ENCODE data around the gene ROR2. TPM values are rescaled to one million over a fixed set of nuclear protein-coding genes. Genes with fewer than 3 reads are reported as not detected.

The ROR2 gene
- polyA plus RNA-seq, 3 donors, result not detected

DNA sequence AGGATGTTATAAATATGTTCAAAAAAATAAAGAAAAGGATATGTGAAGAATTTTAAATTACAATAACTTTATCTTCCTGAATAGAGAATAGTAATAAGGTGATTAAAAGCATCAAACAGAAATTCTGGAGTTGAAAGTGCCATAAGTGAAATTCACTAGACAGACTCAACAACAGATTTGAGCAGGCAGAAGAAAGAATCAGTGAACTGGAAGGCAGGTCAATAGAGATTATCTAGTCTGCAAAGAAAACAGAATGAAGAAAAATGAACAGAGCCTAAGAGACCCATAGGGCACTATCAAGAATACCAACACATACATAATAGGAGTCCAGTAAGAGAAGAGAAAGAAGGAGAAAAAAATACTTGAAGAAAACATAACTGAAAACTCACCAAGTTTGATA lies 162.1 kb downstream of the ROR2 start:
- no peaks in the 10 kb centered on the region for H3K4me1 ChIP-seq (ENCODE audit: control insufficient read depth in 1 of 2, insufficient read depth in 2 of 2, low read length in 2 of 2)
- no peaks in the 10 kb centered on the region for H3K4me1 Mint-ChIP-seq
- H3K36me3 ChIP-seq (replicated peaks in 1 of 2; ENCODE audit: control insufficient read depth in 1 of 2, insufficient read depth in 2 of 2, low read length in 2 of 2), result no peaks in the 10 kb centered on the region
- no peak overlapping the region for H3K4me2 ChIP-seq (replicated peaks; ENCODE audit: extremely low read depth, low read length, poor library complexity, severe bottlenecking)
- TF ChIP-seq, protein P1, sequence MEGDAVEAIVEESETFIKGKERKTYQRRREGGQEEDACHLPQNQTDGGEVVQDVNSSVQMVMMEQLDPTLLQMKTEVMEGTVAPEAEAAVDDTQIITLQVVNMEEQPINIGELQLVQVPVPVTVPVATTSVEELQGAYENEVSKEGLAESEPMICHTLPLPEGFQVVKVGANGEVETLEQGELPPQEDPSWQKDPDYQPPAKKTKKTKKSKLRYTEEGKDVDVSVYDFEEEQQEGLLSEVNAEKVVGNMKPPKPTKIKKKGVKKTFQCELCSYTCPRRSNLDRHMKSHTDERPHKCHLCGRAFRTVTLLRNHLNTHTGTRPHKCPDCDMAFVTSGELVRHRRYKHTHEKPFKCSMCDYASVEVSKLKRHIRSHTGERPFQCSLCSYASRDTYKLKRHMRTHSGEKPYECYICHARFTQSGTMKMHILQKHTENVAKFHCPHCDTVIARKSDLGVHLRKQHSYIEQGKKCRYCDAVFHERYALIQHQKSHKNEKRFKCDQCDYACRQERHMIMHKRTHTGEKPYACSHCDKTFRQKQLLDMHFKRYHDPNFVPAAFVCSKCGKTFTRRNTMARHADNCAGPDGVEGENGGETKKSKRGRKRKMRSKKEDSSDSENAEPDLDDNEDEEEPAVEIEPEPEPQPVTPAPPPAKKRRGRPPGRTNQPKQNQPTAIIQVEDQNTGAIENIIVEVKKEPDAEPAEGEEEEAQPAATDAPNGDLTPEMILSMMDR (IDR thresholded peaks at IDR 0.05), result no peak
- H3K4me3 ChIP-seq (replicated peaks in 1 of 3; ENCODE audit: low read depth in 2 of 3, low read length in 3 of 3), result no peak overlapping the region
- H3K36me3 Mint-ChIP-seq, result no peaks in the 10 kb centered on the region
- H3K9me3 Mint-ChIP-seq, result peaks cover 0 to 10% (median 3%) of the 10 kb centered on the region in 7 donors
- peak overlapping the region in 1 of 7 donors; percentile 27 for H3K27ac Mint-ChIP-seq
- H3K9ac ChIP-seq (ENCODE audit: insufficient read depth, low read length, poor library complexity, severe bottlenecking), result no peak overlapping the region
- H3K79me2 ChIP-seq (ENCODE audit: insufficient read depth, low read length), result no peaks in the 10 kb centered on the region
- H4K20me1 ChIP-seq (ENCODE audit: insufficient read depth, low read length), result no peaks in the 10 kb centered on the region
- intact Hi-C loops (cut with micrococcal nuclease), result no loop called here
- H3K9me3 ChIP-seq (replicated peaks in 1 of 2; ENCODE audit: control insufficient read depth in 1 of 2, insufficient read depth in 1 of 2, low read length in 2 of 2), result no peaks in the 10 kb centered on the region
- H3K27me3 Mint-ChIP-seq (ENCODE audit: low read depth in 3 of 3), result peaks cover 6 to 8% (median 7%) of the 10 kb centered on the region in 3 donors
- no peak for DNase-seq
- no peak overlapping the region for H2AFZ ChIP-seq (ENCODE audit: insufficient read depth, low read depth, low read length, poor library complexity, severe bottlenecking)
- H3K4me3 Mint-ChIP-seq, result no peak overlapping the region
- no peaks in the 10 kb centered on the region for H3K27me3 ChIP-seq (ENCODE audit: control insufficient read depth in 2 of 2, insufficient read depth in 2 of 2, low read length in 2 of 2)
- H3K27ac ChIP-seq (ENCODE audit: low read depth in 1 of 2, low read length in 2 of 2), result no peak overlapping the region

DNA sequence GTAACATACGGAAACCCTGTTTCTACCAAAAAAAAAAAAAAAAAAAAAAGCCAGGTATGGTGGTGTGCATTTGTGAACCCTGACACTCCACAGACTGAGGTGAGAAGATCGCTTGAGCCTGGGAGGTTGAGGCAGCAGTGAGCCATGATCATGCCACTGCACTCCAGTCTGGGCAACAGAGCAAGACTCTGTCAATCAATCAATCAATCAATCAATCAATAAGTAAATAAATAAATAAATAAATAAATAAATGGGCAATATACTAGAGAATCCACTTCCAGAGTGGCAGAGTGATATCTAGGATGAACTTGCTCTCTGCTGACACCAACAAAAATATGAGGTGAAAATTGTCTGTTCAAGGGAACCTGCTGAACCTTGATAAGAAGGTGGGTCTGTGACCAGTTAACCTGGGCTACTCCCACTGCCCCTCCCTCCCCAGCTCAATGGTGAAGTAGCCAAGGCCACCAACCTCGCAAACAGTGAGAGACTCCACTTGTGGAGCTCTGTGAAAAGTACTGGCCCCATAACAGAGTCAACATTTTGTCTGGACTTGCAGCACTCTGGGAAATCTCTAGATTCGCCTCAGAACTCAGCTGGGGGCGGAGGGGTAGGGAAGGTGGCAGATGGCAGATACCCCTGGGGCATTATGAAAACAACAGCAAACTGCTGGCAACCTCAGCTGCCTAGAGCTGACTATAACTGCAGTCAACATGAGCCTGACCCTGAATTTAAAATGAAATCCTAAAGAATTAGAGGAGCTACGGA lies 163.7 kb downstream of the ROR2 start:
- no peaks in the 10 kb centered on the region for H3K4me1 ChIP-seq (ENCODE audit: control insufficient read depth in 1 of 2, insufficient read depth in 2 of 2, low read length in 2 of 2)
- Mint-ChIP-seq H3K9me3 (peaks cover 0 to 10% (median 3%) of the 10 kb centered on the region in 7 donors), H3K4me1 (no peaks in the 10 kb centered on the region), H3K4me3 (no peak overlapping the region), H3K27ac (no peak overlapping the region), H3K36me3 (no peaks in the 10 kb centered on the region), H3K27me3 (ENCODE audit: low read depth in 3 of 3) (peaks cover 4 to 7% (median 7%) of the 10 kb centered on the region in 3 donors)
- no peaks in the 10 kb centered on the region for H3K79me2 ChIP-seq (ENCODE audit: insufficient read depth, low read length)
- TF ChIP-seq, protein P1 (IDR thresholded peaks at IDR 0.05), result no peak
- H4K20me1 ChIP-seq (ENCODE audit: insufficient read depth, low read length), result no peaks in the 10 kb centered on the region
- H3K4me2 ChIP-seq (replicated peaks; ENCODE audit: extremely low read depth, low read length, poor library complexity, severe bottlenecking), result no peak overlapping the region
- intact Hi-C loops (cut with micrococcal nuclease), result no loop called here
- no peaks in the 10 kb centered on the region for H3K36me3 ChIP-seq (replicated peaks in 1 of 2; ENCODE audit: control insufficient read depth in 1 of 2, insufficient read depth in 2 of 2, low read length in 2 of 2)
- H3K27me3 ChIP-seq (ENCODE audit: control insufficient read depth in 2 of 2, insufficient read depth in 2 of 2, low read length in 2 of 2), result no peaks in the 10 kb centered on the region
- WGBS (ENCODE audit: insufficient coverage), result 86% methylated on average over 2 of the region's 6 CpGs
- H3K27ac ChIP-seq (ENCODE audit: low read depth in 1 of 2, low read length in 2 of 2), result no peak overlapping the region
- no peak overlapping the region for H2AFZ ChIP-seq (ENCODE audit: insufficient read depth, low read depth, low read length, poor library complexity, severe bottlenecking)
- no peaks in the 10 kb centered on the region for H3K9me3 ChIP-seq (replicated peaks in 1 of 2; ENCODE audit: control insufficient read depth in 1 of 2, insufficient read depth in 1 of 2, low read length in 2 of 2)
- DNase-seq, result no peak
- H3K9ac ChIP-seq (ENCODE audit: insufficient read depth, low read length, poor library complexity, severe bottlenecking), result no peak overlapping the region
- no peak overlapping the region for H3K4me3 ChIP-seq (replicated peaks in 1 of 3; ENCODE audit: low read depth in 2 of 3, low read length in 3 of 3)
